Mesenteric fat pad (tissue), 1 donor: ENCODE data around the gene BABAM2. TPM values are rescaled to one million over a fixed set of nuclear protein-coding genes. Genes with fewer than 3 reads are reported as not detected.
"Not testable (repeated sequence)": the region's sequence is repeated elsewhere in the genome, so short reads cannot be mapped to it uniquely, and the experiment has no call there.

ENCODE experiments used
- DNase-seq: peaks from one replicate; pipeline ENCODE4 v3.0.0-alpha.2; 2020; ENCODE audit warnings: low spot score
- total RNA-seq: library from RNA; stranded (reverse); fragmentation: NEBNext Ultra II Directional; extraction: Animal tissue kit (Norgen Biotek cat#: 25700); gene quantifications from one replicate; pipeline ENCODE4 v1.2.1, GENCODE V29; 2021
- donor health status: DM: yes; HTN: yes; CAD: no.

BABAM2 gene
- total RNA-seq, 1 donor from 2014 or later, result 36.0 TPM

DNA sequence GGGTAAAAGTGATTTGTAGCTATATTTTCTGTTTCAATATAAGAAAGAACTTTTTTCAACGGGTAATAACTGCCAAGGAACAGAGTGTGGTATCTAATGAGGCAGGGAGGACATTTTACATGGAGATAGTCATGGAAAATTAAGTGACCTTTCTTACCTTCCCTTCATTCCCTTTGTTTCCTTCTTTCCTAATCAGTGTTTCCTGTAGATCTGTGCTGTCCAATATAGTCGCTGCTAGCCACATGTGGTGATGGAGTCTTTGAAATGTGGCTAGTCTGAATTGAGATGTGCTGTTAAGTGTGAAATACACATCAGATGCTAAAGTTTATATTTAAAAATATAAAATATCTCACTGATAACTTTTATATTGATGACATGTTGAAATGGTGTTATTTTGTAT lies 81.8 kb downstream of the BABAM2 start:
- no peak for DNase-seq

DNA sequence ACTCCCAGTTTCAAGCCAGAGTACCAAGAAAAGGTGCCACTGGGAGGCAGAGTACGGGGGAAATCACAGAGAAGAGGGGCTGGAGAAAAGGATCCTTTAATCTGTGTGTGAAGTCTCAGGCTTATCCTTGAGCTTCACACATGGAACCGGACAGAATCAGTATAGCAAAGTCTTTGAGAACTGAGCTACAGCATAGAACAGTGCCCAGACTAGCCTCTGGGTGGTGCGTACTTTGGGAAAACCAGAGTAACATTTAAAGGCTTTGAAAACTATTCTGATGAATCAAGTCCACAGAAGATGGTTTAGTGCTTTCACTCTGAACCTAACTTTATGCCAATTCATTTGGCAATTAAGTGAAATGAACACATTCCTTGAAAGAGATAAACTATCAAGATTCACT lies 83.1 kb downstream of the BABAM2 start:
- no peak for DNase-seq

DNA sequence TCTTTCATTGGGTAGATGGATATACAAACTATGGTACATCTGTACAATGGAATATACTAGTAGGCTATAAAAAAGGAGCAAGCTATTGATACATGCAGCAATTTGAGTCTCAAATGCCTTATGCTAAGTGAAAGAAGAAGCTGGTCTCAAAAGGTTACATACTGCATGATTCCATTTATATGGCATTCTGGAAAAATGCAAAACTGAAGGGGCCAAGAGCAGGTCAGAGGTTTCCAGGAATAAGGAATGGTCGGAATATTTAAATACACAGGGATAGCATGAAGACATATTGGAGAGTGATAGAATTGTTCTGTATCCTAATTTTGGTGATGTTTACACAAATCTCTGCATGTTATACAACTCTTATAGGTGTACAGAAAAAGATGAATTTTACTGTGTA lies 85.8 kb downstream of the BABAM2 start:
- DNase-seq, result no peak

DNA sequence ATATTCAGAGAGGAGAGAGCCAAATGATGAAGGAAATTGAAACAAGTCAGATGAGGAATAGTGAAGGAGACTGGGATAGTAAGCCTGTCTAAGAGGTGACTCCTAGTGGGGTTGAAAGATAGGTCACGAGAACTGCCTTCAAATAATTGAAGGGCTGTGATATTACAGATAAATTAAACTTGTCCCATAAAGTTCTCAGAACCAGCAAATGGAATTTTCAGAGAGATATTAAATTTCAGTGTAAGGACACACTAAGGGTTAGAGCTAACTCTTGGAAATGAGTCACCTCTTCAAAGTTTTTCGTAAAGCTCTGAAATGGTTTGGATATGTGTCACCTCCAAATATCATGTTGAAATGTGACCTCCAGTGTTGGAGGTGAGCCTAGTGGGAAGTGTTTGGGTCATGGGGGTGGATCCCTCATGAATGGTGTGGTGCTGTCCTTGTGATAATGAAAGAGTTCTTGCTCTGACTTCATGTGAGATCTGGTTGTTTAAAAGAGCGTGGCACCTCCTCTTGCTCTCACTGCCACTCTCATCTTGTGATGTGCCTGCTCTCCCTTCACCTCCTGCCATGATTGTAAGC lies 87.3 kb downstream of the BABAM2 start:
- DNase-seq, result no peak

DNA sequence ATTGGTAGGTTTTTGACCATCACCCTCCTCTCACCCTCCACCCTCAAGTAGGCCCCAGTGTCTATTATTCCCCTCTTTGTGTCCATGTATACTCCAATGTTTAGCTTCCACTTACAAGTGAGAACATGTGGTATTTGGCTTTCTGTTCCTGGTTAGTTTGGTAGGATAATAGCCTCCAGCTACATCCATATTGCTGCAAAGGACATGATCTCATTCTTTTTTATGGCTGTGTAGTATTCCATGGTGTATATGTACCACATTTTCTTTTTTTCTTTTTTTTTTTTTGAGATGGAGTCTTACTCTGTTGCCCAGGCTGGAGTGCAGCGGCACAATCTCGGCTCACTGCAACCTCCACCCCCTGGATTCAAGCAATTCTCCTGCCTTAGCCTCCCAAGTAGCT lies 88.2 kb downstream of the BABAM2 start:
- not testable (repeated sequence) for DNase-seq

DNA sequence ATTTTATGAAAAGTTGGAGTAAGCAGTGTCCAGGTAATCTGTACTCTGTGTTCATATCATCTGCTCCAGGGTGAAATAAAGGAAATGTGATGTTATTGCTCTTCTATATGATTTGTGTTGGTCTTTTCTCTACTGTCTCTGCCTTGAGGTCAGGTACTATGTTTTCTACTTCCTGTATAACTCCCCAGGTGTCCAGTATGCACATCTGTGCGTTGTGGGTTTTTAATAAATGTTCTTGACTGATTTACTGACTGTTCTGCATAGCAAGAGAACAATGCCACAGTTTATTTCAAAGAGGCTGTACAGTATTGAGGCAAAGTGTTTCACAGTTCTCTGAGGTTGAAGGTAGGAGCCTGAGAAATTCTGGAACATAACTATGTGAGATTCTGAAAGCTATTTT lies 89.7 kb downstream of the BABAM2 start:
- no peak for DNase-seq

DNA sequence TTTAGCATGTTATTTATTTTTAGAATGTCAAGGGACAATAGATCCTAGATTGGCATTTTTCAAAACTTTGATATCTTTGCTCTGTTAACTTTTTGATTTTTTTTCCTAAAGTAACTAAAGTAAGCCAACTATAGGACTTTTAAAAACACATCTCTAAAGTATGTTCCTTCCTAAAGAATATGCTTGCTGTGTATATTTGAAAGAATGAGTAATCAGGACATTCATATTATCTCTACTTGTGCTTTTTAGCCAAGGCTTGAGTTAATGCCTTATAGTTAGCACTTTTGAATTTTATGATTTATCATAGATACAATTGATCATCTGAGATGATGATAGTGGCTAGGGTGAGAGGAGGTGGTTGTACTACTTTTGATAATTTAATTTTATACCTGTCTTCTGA lies 93.6 kb downstream of the BABAM2 start:
- no peak for DNase-seq

DNA sequence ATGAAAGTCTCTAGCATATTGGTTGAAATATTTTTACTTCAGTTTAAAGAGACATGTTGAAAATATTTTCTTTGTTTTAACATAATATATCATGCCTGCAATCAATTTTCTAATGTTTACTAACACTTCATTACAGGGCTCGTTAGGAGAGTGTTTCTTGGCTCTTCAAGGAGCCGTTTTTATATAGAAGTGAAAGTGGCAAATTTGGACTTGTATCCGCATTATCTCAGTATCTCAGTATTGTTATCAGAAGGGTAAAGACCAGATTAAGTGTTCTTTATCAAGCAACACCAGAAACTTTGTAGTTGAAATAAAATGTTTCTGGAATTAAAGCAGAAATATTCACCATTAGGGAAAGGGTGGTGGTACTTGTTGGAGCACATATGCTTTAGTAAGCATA lies 97.8 kb downstream of the BABAM2 start:
- no peak for DNase-seq

DNA sequence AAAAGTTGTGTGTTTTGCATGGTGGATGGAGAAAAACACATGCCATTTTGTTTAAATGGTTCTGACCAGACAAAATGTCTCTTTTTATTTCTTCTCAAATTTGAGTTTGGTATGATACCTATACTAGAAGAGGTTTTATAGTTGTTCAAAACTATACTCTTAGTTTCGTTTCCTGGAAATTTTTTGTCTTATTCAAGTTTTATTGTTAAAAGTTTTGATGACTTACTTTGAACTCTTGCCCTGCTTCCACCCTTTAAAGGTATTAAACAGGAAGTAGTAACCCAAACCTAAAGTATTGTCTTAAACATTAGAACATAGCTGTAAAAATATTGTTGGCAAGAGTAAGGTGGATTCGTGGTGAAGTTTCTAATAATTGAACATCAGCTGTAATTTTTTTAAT lies 98.2 kb downstream of the BABAM2 start:
- DNase-seq, result no peak

DNA sequence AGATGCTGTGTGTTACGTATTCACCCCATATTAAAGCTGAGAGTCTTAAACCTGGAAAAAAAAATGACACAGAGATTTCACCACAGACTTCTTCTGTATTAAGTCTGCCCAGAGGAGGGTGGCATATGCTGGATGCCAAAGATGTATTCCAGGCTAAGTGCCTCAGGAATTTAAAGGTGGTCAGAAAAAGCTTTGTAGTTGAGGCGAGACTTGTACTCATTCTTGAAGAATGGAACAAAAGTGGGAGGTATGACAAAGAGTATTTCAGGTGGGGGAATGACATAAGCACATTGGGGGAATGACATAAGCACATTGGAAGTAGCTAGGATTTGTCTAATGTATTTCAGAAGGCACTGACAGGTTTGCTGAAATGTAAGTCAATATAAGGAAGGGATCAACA lies 98.6 kb downstream of the BABAM2 start:
- no peak for DNase-seq

DNA sequence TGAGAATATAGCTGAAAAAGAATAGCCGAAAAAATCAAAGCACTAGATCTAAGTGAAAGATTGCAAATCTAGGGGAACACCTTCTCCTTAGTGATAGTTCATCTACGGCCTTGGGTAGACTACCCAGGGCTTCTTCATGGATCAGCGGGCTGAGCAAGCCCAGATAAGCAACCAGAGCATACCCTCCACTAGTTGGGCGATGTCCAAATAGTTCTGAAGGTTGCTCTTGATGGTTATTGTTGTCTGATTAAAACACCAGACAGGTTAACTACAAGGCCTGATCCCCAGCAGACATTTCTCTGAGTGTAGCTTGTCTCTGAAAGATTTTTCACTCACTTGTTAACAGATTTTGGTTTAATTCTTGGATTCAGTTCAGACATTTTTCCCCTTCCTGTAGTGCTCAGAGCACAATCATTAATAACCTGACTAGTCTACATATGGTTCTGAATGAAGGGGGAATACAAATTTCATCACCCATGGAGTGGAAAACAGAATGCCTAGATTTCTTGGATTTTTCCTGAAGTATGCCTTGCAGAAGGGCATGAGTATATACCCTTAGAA lies 99.6 kb downstream of the BABAM2 start:
- DNase-seq, result no peak

DNA sequence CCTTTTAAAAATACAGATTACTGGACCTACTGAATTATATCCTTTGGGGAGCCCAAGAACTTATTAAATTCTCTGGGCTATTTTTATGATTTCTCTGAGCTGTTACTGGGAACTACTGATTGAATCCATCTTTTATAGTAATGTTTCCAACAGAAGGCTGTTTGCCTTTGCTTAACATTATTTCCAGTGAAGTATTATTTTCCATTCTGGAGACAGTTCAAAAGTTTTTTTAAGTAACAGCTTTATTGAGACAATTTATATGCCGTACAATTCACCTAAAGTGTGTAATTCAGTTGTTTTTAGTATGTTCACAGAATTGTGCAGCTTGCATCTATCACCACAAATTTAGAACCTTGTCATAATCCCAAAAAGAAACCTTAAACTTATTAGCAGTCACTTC lies 100.6 kb downstream of the BABAM2 start:
- DNase-seq, result no peak

DNA sequence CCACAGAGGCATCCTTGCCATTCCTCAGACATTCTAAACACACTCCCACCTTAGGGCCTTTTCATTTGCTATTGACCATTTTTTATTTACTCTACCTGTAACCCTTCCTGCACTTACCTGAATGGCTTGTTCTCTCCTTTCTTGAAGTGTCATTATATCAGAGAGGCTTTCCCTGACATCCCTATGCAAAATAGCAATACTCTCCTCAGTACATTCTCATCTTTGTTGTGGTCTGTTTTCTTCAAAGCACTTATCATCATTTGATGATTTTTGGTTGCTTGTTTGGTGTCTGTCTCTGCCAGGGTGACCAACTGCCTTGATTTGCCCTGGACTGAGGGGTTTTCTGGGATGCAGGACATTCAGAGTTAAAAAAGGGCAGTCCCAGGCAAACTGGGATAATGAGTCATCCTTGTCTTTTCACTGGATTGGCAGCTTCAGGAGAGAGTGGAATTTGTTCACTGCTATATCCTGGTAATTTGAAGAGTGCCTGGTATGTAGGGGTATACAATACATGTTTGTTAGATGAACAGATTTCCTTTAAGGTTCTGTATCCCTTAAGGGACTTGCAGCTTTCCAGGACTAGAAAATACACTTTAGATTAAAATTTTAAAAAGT lies 102.4 kb downstream of the BABAM2 start:
- DNase-seq, result no peak

DNA sequence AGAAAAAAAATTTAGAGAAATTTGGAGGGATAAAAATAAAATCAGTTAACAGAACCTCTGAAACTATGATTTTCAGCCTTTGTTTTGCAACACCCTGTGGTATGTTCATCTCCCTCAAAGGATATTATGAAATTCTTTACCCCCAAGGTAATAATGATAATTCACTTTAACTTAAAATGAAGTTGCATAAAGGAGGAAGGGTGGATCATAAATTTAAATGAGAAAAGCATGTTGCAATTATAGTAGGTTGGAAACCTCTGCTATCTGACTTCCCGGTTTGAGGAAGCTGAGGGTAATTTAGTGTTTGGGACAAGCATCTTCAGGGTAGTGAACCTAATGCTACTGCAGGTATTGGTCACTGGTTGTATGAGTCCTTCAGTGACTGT lies 102.9 kb downstream of the BABAM2 start:
- no peak for DNase-seq

DNA sequence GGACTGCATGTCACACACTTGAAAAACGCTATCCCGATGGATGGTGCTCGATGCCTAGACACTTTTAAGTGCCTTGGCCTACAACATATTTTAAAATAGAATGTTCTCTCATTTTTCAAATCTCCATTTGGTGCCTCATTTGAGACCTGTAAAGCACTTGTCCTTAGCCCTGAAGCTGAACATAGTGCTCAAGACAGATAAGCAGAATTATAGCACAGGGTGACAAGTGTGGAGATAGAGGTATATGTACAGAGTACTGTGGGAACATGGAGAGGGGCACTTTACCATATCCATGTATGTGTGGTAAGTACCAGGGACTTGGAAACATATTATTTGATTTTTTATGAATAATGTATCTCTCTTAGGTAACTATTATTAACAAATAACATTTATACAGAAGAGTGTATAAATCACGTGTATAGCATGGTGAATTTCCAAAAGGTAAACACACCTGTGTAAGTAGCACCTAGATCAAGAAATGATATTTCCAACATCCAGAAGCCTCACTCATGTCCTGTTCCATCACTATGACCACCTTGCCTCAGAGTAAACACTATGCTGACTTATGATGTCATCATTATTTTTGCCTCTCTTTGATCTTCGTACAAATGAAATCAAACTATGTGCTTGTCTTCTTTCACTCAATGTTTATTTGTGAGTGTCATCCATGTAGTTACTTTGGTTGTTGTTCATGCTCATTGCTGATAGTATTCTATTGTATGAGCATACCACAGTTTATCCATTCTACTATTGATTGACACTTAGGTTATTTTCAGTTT lies 103.6 kb downstream of the BABAM2 start:
- no peak for DNase-seq

DNA sequence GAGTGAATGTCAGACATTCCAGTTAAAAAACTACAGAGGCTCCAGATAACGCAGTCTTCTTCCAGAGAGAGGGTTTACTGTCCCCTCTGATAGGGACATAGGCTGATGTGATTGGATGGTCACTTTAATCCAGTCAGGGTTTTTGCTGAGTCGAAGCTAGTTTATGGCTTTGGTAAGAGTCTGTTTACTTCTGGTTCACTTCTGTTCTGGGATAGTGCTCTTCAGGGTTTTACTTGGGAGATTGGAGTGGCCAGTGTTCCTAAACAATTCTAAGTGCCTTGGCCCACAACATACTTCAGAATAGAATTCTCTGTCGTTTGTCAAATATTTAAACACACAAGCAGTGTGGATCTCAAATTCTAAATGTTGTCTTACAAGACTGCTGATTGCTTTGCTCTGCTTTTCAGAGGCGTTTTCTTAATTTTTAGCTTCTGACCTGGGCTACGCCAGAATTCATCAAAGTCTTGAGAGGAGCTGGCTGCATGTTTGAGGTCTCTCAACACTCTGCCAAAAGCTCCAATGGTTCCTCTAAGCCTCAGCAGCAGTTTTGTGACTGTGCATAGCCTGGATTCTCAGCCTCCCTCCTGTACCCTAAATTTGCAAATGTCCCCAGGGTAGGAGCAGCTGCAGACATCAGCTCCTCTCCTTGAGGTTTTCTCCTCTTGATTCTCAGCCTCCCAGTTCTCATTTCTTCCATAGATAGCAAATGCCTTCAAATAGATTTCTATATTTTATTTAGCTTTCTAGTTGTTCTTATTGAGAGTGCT lies 105.8 kb downstream of the BABAM2 start:
- DNase-seq, result no peak

DNA sequence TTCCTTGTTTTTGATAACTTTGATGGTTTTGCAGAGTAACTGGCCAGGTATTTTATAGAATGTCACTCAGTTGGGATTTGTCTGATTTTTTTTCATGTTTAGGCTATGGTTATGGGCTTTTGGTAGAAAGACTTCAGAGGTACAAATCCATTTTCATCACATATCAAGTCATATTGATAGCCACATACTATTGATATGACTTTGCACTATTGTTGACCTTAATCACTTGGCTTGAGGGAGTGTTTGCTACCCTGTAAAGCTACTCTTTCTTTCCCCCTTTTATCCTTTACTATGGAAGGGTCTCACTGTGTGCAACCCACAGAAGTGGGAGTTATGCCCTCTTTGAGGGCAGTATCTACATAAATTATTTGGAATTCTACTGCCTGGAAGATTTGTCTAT lies 109.8 kb downstream of the BABAM2 start:
- no peak for DNase-seq

DNA sequence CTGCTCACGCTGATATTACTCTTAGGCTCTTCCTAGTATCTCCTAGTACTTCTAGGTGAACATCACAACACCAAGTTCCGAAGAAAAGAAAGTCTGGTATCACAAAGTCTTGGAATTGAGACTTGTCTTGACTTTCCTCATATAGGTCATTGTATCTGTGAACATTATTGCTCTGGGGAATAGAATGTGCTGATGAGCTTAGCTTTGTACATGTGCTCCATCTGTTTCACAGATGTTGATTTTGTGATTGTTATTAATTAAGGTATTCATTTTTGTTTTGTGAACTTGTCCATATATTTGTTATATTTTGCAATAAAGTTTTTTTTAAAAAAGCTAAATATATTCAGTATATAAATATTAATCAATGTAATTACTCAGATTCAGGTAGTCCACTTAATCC lies 111.7 kb downstream of the BABAM2 start:
- DNase-seq, result no peak

DNA sequence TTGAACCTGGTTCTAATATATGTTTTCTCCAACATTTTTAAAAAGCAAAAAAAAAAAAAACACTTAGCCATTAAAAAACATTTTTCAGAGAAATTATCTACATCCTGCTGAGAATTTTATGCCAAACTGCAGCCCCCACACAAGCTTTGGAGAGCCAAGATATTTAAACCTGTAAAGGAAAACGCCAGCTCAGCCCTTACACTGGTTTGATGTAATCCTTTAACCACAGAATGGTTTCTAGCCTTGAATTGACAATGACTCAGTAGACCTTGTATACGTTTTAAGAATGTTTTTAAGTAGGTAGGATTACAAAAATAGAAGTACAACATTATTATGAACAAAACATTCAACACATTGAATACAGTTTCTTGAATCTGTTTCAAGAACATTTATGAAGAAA lies 113.6 kb downstream of the BABAM2 start:
- DNase-seq, result no peak

DNA sequence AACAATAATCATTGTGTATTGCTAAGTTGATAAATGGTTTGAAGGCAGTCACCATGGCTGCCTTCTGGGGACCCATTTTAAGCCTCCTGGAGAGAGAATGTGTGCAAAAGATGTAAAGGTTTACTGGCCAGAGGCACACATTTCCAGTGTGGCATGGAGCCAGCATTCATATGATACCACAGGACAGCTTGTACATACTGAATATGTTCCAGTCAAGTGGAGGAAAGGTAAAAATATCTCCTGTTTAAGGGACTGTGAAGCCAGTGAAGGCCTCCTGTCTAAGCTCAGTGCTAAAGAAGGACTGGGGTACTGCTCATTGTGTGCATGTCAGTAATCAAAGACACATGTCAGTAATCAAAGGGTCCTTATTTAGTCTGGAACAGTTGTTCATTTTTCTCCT lies 119.2 kb downstream of the BABAM2 start:
- no peak for DNase-seq

DNA sequence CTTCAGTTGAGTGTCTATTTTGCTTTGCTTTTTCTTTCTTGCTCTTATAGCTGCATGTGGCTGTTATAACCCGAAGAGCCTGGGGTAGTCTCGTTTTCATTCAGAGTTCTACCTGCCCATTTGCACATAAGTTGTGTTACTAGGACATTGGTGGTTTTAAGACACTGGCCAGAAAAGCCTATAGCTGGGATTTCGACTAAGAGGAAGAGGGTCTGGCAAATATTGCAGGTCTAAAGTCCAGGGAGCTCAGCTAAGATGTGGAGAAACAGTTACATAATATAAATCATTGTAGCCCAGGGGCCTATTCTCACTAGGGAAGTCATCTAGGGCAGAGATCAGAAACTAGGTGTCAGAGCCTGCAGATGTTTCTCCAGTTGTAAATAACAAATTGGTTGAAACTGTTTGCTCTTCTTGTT lies 120.8 kb downstream of the BABAM2 start:
- DNase-seq, result no peak

DNA sequence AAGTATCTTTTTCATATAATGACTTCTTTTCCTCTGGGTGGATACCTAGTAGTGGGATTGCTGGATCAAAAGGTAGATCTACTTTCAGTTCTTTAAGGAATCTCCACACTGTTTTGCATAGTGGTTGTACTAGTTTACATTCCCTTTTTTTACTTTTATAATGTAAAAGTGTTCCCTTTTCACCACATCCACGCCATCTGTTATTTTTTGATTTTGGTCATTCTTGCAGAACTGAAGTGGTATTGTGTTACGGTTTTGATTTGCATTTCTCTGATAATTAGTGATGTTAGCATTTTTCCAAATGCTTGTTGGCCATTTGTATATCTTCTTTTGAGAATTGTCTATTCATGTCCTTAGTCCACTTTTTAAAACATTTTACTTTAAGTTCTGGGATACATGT lies 127.9 kb downstream of the BABAM2 start:
- not testable (repeated sequence) for DNase-seq
